MM.1S (cell line): Measurements from ENCODE around the gene CXCR1.
"Not testable (repeated sequence)": the region's sequence is repeated elsewhere in the genome, so short reads cannot be mapped to it uniquely, and the experiment has no call there.

Experiments used
- DNase-seq: peaks from one replicate; pipeline ENCODE4 v3.0.0-alpha.2; 2015
- H2AFZ ChIP-seq: fragments of 300-600 bp; sonication (generic); 2 replicates; pipeline ENCODE4 v1.6.0; 2016; ENCODE audit warnings: antibody characterized with exemption, low read length
- H3F3A ChIP-seq: fragments of 300-600 bp; sonication (generic); 2 replicates; pipeline ENCODE4 v1.6.1; 2016; ENCODE audit warnings: mild to moderate bottlenecking, antibody characterized with exemption, low read length, moderate library complexity, mixed read lengths; ENCODE audit not compliant: insufficient read depth
- H3K27ac ChIP-seq: fragments of 300-600 bp; sonication (generic); 2 replicates; pipeline ENCODE4 v1.5.1; 2016; ENCODE audit warnings: mild to moderate bottlenecking, low read length
- H3K27me3 ChIP-seq: fragments of 300-600 bp; sonication (generic); replicated peaks from 2 replicates; pipeline ENCODE4 v1.6.0; 2016; ENCODE audit warnings: low read length; ENCODE audit not compliant: insufficient read depth
- H3K36me3 ChIP-seq: fragments of 300-600 bp; sonication (generic); replicated peaks from 2 replicates; pipeline ENCODE4 v1.6.1; 2016; ENCODE audit warnings: mild to moderate bottlenecking, low read length, mixed read lengths; ENCODE audit not compliant: insufficient read depth
- H3K4me1 ChIP-seq: fragments of 300-600 bp; sonication (generic); 2 replicates; pipeline ENCODE4 v1.6.1; 2016; ENCODE audit warnings: low read length, mixed read lengths
- H3K4me2 ChIP-seq: fragments of 300-600 bp; sonication (generic); 2 replicates; pipeline ENCODE4 v1.6.0; 2016; ENCODE audit warnings: low read depth, low read length
- H3K4me3 ChIP-seq: fragments of 300-600 bp; sonication (generic); 2 replicates; pipeline ENCODE4 v1.5.1; 2016; ENCODE audit warnings: low read length, mixed read lengths
- H3K79me2 ChIP-seq: fragments of 300-600 bp; sonication (generic); 2 replicates; pipeline ENCODE4 v1.6.1; 2016; ENCODE audit warnings: mixed run types, low read length, mixed read lengths
- H3K9ac ChIP-seq: fragments of 300-600 bp; sonication (generic); 2 replicates; pipeline ENCODE4 v1.6.1; 2016; ENCODE audit warnings: low read length, mixed read lengths
- H3K9me2 ChIP-seq: fragments of 300-600 bp; sonication (generic); replicated peaks from 2 replicates; pipeline ENCODE4 v1.6.1; 2016; ENCODE audit warnings: mild to moderate bottlenecking, low read length, mixed read lengths; ENCODE audit not compliant: insufficient read depth
- H3K9me3 ChIP-seq: fragments of 300-600 bp; sonication (generic); replicated peaks from 2 replicates; pipeline ENCODE4 v1.6.1; 2016; ENCODE audit warnings: mild to moderate bottlenecking, low read length, mixed read lengths; ENCODE audit not compliant: insufficient read depth
- H4K20me1 ChIP-seq: fragments of 300-600 bp; sonication (generic); 2 replicates; pipeline ENCODE4 v1.6.1; 2016; ENCODE audit warnings: mild to moderate bottlenecking, low read length, moderate library complexity, mixed read lengths; ENCODE audit not compliant: insufficient read depth
- EZH2 ChIP-seq: fragments of 300-600 bp; sonication (generic); optimal IDR thresholded peaks from 2 replicates; pipeline ENCODE3; 2017; ENCODE audit warnings: low read depth, mild to moderate bottlenecking, antibody characterized with exemption, low read length, mixed read lengths
- EZH2phosphoT487 ChIP-seq: fragments of 300-600 bp; sonication (generic); IDR thresholded peaks from 2 replicates; pipeline ENCODE4 v1.6.1; 2018; ENCODE audit warnings: antibody characterized with exemption, low read length
- TF ChIP-seq, protein P1 (sequence below): fragments of 300-600 bp; sonication (generic); IDR thresholded peaks from 2 replicates; pipeline ENCODE4 v1.5.1; 2016; ENCODE audit warnings: antibody characterized with exemption, low read length, mixed read lengths

CXCR1 gene

DNA sequence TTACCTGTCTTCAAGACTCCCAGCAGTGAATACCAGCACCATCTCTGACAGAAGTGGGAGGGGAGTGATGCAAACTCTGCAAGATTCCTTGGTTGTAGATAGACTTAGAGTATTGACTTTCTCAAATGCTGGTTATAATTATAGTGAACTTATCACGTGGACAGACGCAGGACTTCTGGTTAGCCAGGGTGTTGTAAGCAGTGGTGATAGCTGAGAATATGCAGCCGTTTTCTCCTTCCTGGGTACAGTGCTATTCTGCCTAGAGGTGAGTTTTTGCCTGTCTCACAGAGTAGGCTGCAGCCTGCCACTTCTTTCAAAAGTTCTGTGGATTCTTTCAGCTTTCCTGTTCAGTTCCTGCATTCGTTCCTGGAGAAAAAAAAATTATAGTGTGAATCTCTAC, 41.7 kb downstream of the CXCR1 start:
- Histone ChIP-seq H3K27me3 (no peaks in the 10 kb centered on the region), H4K20me1 (no peaks in the 10 kb centered on the region), H3K4me3 (no peak overlapping the region), H3K9me3 (no peaks in the 10 kb centered on the region), H3K4me1 (no peaks in the 10 kb centered on the region), H3K79me2 (no peaks in the 10 kb centered on the region), H3K9ac (no peak overlapping the region), H3F3A (no peaks in the 10 kb centered on the region), H3K4me2 (no peak overlapping the region), H3K27ac (no peak overlapping the region), H3K9me2 (no peaks in the 10 kb centered on the region), H2AFZ (no peak overlapping the region), H3K36me3 (no peaks in the 10 kb centered on the region)
- no peak for DNase-seq
- TF ChIP-seq EZH2 (no peak), EZH2phosphoT487 (no peak)
- TF ChIP-seq, protein P1, sequence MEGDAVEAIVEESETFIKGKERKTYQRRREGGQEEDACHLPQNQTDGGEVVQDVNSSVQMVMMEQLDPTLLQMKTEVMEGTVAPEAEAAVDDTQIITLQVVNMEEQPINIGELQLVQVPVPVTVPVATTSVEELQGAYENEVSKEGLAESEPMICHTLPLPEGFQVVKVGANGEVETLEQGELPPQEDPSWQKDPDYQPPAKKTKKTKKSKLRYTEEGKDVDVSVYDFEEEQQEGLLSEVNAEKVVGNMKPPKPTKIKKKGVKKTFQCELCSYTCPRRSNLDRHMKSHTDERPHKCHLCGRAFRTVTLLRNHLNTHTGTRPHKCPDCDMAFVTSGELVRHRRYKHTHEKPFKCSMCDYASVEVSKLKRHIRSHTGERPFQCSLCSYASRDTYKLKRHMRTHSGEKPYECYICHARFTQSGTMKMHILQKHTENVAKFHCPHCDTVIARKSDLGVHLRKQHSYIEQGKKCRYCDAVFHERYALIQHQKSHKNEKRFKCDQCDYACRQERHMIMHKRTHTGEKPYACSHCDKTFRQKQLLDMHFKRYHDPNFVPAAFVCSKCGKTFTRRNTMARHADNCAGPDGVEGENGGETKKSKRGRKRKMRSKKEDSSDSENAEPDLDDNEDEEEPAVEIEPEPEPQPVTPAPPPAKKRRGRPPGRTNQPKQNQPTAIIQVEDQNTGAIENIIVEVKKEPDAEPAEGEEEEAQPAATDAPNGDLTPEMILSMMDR: no peak

DNA sequence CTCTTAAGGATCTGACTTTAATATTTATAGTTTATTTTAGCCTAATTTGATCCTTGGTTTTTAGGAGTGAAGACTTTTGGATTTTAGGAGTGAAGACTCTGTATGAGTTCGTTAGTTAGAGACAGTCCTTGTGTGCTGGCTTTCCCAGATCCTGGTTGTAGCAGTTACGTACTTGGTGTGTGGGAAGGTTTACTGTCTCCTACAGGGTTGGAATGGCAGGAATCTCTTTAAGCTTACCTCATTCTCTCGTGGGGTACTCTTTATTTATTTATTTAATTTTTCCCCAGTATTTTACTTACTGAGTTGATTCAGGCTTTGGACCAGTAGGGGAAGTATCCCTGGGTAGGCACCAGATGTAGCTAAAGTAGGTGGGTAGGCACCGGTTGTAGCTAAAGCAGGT, 42.8 kb downstream of the CXCR1 start:
- Histone ChIP-seq H3K27ac (no peak overlapping the region), H4K20me1 (no peaks in the 10 kb centered on the region), H3K4me3 (no peak overlapping the region), H3K9me3 (no peaks in the 10 kb centered on the region), H3K9ac (no peak overlapping the region), H3K36me3 (no peaks in the 10 kb centered on the region), H2AFZ (no peak overlapping the region), H3K9me2 (no peaks in the 10 kb centered on the region), H3K4me1 (no peaks in the 10 kb centered on the region), H3K4me2 (no peak overlapping the region), H3K79me2 (no peaks in the 10 kb centered on the region), H3K27me3 (no peaks in the 10 kb centered on the region), H3F3A (no peaks in the 10 kb centered on the region)
- DNase-seq: no peak
- TF ChIP-seq EZH2 (no peak), EZH2phosphoT487 (no peak)
- TF ChIP-seq, protein P1: no peak

DNA sequence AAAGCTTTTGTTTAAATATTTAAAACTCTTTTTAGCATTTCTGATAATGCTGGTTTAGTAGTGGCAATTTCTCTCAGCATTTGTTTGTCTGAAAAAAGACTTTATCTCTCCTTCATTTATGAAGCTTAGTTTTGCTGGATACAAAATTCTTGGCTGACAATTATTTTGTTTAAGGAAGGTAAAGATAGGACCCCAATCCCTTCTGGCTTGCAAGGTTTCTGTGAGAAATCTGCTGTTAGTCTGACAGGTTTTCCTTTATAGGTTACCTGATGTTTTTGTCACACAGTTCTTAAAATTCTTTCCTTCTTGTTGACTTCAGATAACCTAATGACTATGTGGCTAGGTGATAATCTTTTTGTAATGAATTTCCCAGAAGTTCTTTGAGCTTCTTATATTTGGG, 44.5 kb downstream of the CXCR1 start:
- not testable (repeated sequence) for H3K9me3 ChIP-seq, H3K79me2 ChIP-seq, H3K36me3 ChIP-seq, H3K9me2 ChIP-seq, H3K4me1 ChIP-seq, H4K20me1 ChIP-seq, H3K9ac ChIP-seq, H2AFZ ChIP-seq, H3K4me3 ChIP-seq, H3K4me2 ChIP-seq, DNase-seq, H3K27me3 ChIP-seq, H3F3A ChIP-seq, H3K27ac ChIP-seq

DNA sequence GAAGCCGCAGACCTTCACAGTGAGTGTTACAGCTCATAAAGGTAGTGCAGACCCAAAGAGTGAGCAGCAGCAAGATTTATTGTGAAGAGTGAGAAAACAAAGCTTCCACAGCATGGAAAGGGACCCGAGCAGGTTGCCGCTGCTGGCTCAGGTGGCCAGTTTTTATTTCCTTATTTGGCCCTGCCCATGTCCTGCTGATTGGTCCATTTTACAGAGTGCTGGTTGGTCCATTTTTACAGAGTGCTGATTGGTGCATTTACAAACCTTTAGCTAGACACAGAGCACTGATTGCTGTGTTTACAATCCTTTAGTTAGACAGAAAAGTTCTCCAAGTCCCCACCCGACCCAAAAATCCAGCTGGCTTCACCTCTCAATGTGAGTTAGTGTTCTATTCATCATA, 45.0 kb downstream of the CXCR1 start:
- not testable (repeated sequence) for H3K4me1 ChIP-seq, H3K9ac ChIP-seq, H3K9me2 ChIP-seq, H3K36me3 ChIP-seq, H3K4me3 ChIP-seq, H3K27ac ChIP-seq, H3F3A ChIP-seq, H3K79me2 ChIP-seq, H3K27me3 ChIP-seq, DNase-seq, H3K4me2 ChIP-seq, H2AFZ ChIP-seq, H4K20me1 ChIP-seq, H3K9me3 ChIP-seq
